ENCODE measurements around the gene SYNPR.

GRCh38 chr3:63532521-63532920 is 254.4 kb downstream of the SYNPR start:
- TF ChIP-seq POLR2A (IDR thresholded peaks at IDR 0.05) (no peak), CTCF (IDR thresholded peaks at IDR 0.05) (no peak)

Data from lower leg skin (tissue), 3 donors.